NCI-H128 (cell line): ENCODE results near the gene RAB1B.

Source experiments
- DNase-seq: peaks from one replicate; lab custom pipeline; 2025; ENCODE audit not compliant: unreplicated experiment; lab: John Stamatoyannopoulos, UW

The RAB1B gene

GRCh38 chr11:66282468-66283455 lies 14.3 kb downstream of the RAB1B start:
- peak; percentile 96 for DNase-seq

GRCh38 chr11:66283461-66284105 lies 15.1 kb downstream of the RAB1B start:
- no peak for DNase-seq

DNA sequence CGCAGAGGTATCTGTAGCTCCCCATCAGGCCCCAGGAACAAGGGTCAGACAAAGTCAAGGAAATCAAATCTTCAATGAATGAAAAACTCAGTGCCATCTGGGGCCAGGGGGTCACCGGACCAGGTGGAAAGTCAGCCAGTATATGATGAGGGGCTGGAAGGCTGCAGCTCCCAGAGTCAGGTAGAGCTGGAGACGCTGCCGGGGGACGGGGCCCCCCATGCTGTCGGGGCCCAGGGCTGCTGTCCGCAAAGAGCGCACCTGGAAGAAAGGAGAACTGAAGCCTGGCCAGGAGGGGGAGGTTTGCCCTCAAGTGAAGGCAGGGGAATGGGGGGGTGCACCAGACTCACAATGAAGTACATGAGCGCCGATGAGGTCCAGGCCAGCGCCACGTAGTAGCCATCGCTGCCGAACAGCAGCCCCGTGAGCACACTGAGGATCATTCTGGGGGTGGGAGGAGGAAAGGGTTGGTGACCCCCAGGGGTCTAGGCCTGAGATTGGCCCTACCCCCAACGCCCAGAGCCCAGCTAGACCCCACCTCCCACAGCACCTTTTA lies 16.2 kb downstream of the RAB1B start:
- no peak for DNase-seq

DNA sequence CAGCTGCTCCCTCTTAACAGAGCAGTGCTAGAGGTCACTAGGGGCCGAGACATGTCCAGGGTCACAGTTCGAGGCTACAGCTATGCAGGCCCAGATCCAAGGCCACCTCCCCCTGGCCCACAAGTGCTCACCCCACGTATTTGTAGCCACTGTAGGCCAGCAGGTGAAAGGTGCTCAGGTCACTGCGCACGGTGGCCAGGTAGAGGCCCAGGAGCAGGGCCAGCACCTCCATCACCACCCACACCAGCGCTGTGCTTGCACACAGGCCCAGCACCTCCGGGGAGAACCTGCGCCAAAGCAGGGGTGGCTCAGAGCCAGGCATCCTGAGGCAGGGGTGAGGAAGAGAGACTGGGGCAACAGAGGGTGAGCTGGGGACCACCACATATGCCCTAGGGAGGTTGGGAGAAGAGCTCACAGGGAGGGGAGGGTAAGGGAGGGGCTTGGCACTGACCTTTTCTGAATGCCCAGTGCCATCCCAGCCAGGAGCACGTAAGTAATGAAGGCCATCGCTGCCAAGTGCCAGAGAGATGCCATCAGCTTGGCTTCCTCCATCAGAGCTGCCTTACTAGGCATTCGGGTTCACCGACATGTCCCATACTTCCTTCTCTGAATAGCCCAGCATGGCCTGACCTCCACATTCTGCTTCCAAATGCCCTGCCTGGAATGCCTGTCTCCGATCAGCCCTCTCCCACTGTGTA lies 17.0 kb downstream of the RAB1B start:
- DNase-seq, result no peak

DNA sequence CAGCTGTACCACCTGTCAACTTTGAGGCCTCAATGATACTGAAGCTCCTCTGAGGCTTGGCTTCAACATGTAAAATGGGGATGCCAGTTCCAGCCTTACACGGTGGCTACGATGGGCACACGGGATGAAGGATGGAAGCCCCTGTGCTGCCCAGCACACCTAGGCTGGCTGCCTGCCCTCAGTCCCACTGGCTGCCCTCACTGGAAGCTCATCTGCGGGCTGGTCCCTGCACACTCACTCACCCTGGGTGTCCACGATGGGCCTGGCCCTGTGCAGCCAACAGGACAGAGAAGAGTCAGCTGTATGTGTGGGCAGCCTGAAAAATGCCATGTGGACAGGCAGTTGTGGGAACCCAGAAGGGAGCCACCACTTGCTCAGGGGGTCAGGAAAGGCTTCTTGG lies 18.3 kb downstream of the RAB1B start:
- no peak for DNase-seq

DNA sequence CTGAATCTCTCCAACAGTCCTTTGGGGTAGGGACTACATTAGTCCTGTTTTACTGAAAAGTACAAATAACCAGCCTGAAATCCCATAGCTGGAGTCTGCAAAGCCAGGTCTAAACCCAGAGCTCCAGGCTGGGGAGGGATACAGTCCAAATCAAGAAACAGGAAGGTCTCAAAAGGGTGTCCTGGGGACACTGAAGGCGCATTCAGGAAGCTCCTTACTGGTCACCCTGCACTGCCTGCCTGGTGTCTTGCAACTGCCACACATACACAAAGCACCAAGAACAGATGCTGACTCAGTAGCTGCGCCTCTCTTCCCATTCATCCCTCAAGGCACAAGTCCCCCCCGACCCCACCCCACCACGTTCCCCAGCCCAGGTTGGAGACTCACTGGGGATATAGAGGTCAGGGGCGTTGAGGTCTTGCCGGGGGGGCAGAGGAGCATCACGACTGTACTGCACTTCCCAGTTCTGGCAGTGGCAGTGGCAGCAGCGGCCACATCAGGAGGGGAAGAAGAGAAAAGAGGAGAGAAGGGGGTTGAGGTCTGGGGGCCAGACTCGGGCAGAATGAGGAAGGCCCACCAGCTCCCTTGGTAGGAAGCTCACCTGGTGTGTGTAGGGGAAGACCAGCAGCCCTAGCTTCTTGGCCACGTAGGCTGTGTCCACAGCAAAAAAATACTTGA lies 18.9 kb downstream of the RAB1B start:
- no peak for DNase-seq

GRCh38 chr11:66287889-66288670 lies 19.6 kb downstream of the RAB1B start:
- no peak for DNase-seq

GRCh38 chr11:66288671-66289547 lies 20.5 kb downstream of the RAB1B start, which contains the start of gene YIF1A:
Gene YIF1A, minus strand, starts transcription at chr11:66289143. Its CDS starts 158 bp downstream, at chr11:66288985.
- DNase-seq, result peak; percentile 97

- DNase-seq, result no peak
These were observed 21.3 kb downstream of the RAB1B start for GRCh38 chr11:66289548-66290329.

- no peak for DNase-seq
These were observed 21.8 kb downstream of the RAB1B start for GRCh38 chr11:66290330-66290621.

- no peak for DNase-seq
These were observed 22.9 kb downstream of the RAB1B start for GRCh38 chr11:66291303-66291705.

DNA sequence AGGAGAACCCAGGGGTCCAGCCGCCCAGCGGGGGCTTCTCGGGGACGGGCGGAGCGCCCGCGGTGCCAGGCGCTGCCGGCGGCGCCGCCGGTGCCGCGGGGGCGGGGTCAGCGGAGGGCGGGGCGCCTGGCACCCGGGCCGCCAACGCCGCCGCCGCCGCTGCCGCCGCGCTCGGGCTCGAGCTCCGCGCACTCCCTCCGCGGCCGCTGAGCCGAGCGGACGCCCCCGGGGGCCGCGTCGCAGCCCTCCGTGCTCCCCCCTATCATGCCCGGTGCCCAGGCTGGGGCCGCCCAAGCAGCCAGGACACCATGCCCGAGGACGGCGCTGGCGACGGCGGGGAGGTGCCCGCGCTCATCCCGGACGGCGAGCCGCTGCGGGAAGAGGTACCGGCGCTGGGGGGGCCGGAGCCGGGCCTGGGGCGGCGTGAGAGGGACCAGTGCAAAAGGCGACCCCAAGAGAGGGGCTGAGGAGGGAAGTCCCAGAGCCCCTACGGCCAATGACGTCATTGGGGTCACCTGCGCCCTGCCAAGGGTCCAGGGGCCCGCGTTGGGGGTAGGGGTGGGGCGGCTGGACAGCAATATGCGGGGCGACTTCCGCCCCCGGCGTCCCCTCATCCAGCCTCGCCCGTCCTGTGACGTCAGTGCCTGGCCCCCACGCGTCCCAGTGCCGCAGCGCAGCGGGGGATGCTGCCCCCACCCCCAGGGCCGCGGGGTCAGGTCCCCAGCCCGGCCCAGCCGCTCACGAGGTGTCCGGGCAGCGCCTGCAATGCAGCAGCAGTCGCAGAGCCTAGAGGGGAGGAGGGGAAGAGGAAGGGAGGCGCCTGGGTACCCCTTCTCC lies 23.5 kb downstream of the RAB1B start, which contains the start of gene TMEM151A:
TSS of gene TMEM151A (plus strand) at position 189 of the 837 bp plus-strand sequence. CDS start at position 309, 120 bp downstream.
- DNase-seq, result no peak

DNA sequence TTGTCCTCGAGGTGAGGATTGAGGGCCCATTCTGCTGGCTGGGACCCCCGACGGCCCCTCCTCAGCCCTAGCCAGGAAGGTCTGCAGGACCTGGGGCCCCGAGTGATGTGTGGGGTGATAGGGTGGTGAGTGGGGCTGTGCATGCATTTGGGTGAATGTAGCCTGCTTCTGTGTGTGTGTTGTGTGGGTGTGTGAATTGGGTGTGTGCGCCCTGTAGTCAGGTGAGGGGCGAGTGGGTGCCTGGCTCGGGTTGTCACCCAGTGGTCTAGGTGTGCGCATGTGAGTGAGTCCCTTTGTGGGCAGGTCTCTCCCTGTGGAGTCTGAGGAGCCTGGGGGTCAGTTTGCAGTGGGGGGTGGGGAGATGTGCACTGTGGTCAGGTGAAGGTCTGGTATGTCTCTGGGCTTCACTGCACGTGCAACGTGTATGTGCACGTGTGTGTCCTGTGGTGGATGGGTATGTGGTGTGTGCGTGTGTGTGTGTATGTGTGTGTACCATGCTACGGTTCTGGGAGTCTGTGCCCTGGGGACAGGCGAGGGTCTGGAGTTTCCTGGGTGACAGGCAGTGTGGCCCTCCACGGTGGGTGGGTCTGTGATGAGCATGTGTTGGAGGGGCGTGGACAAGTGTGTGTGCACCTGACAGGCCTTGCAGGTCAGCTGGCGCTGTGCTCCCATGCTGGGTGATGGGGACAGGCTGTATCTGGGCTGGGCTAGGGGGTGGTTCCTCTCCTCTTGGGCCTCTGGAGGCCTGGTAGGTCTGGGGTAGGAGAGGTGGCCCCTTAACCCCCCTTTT lies 24.3 kb downstream of the RAB1B start:
- DNase-seq, result no peak

GRCh38 chr11:66293352-66293751 lies 24.9 kb downstream of the RAB1B start:
- DNase-seq, result no peak

GRCh38 chr11:66293777-66294625 lies 25.6 kb downstream of the RAB1B start:
- no peak for DNase-seq
